OCI-LY7 (cell line): ENCODE measurements around the gene EBNA1BP2. TPM values are rescaled to one million over a fixed set of nuclear protein-coding genes. Genes with fewer than 3 reads are reported as not detected.

Experiments used
- BruUV-seq: library from RNA; stranded (reverse); fragments of 400-500 nt; replicated peaks from 2 replicates; lab custom pipeline; 2021; lab: Mats Ljungman, UMichigan
- CTCF ChIA-PET: fragments of 300-600 bp; sonication (Branson Sonifier 250); formaldehyde crosslinking; loops from one replicate; lab custom pipeline; 2022; ENCODE audit warnings: antibody characterized with exemption; ENCODE audit not compliant: unreplicated experiment; lab: Charles Lee
- POLR2A ChIA-PET: fragments of 300-600 bp; sonication (Branson Sonifier 250); formaldehyde crosslinking; loops from one replicate; lab custom pipeline; 2022; ENCODE audit warnings: antibody characterized with exemption; lab: Charles Lee
- DNase-seq: peaks from one replicate; pipeline ENCODE4 v3.0.0-alpha.2; 2015; ENCODE audit warnings: low spot score
- H2AFZ ChIP-seq: fragments of 200-600 bp; sonication (generic), shearing (Covaris generic); 2 replicates; pipeline ENCODE4 v1.6.1; 2014; ENCODE audit warnings: mild to moderate bottlenecking, antibody characterized with exemption, low read length, moderate library complexity
- H3K27ac ChIP-seq: fragments of 200-600 bp; sonication (generic); 2 replicates; pipeline ENCODE4 v1.5.1; 2014; ENCODE audit warnings: mixed run types, low read depth, mild to moderate bottlenecking, moderate library complexity, low read length, inconsistent platforms; ENCODE audit not compliant: poor library complexity, severe bottlenecking
- H3K36me3 ChIP-seq: fragments of 200-600 bp; sonication (generic); 2 replicates; pipeline ENCODE4 v1.6.1; 2014; ENCODE audit warnings: mild to moderate bottlenecking, antibody characterized with exemption, low read length, moderate library complexity, mixed read lengths; ENCODE audit not compliant: insufficient read depth
- H3K4me1 ChIP-seq: fragments of 200-600 bp; sonication (generic); 2 replicates; pipeline ENCODE4 v1.5.1; 2014; ENCODE audit warnings: mild to moderate bottlenecking, low read length; ENCODE audit not compliant: insufficient read depth, poor library complexity, severe bottlenecking
- H3K4me2 ChIP-seq: fragments of 200-600 bp; sonication (generic); 2 replicates; pipeline ENCODE4 v1.6.1; 2014; ENCODE audit warnings: mild to moderate bottlenecking, low read length
- H3K4me3 ChIP-seq: fragments of 200-600 bp; sonication (generic); 2 replicates; pipeline ENCODE4 v1.5.1; 2014; ENCODE audit warnings: mild to moderate bottlenecking, low read depth, low read length; ENCODE audit not compliant: poor library complexity, severe bottlenecking
- H3K79me2 ChIP-seq: fragments of 200-600 bp; sonication (generic); 2 replicates; pipeline ENCODE4 v1.6.1; 2016; ENCODE audit warnings: low read depth, mild to moderate bottlenecking, low read length, moderate library complexity, mixed read lengths; ENCODE audit not compliant: insufficient read depth
- H3K9me2 ChIP-seq: fragments of 200-600 bp; sonication (generic); 2 replicates; pipeline ENCODE4 v1.6.1; 2016; ENCODE audit warnings: mild to moderate bottlenecking, low read length, mixed read lengths; ENCODE audit not compliant: insufficient read depth
- H3K9me3 ChIP-seq: fragments of 200-600 bp; sonication (generic); 2 replicates; pipeline ENCODE4 v1.6.1; 2014; ENCODE audit warnings: mild to moderate bottlenecking, mixed run types, low read length, mixed read lengths
- H4K20me1 ChIP-seq: fragments of 200-600 bp; sonication (generic); 2 replicates; pipeline ENCODE4 v1.6.1; 2014; ENCODE audit warnings: mild to moderate bottlenecking, antibody characterized with exemption, low read length, moderate library complexity, mixed read lengths; ENCODE audit not compliant: insufficient read depth
- EZH2phosphoT487 ChIP-seq: fragments of 200-600 bp; sonication (generic); IDR thresholded peaks from 2 replicates; pipeline ENCODE4 v1.6.1; 2018; ENCODE audit warnings: low read depth, borderline replicate concordance, mild to moderate bottlenecking, mixed run types, antibody characterized with exemption, low read length, moderate library complexity, mixed read lengths
- intact Hi-C: fragments of 100-400 bp; cut with micrococcal nuclease; formaldehyde crosslinking; loops from one replicate; pipeline ENCODE4 v1.10.0; 2022; ENCODE audit not compliant: unreplicated experiment
- total RNA-seq, 2 experiments: library from RNA; depleted of rRNA in 1 of 2; stranded (reverse); fragments of >200 nt in 1 of 2; shearing (Covaris generic) in 1 of 2; gene quantifications; 2 replicates each; pipeline ENCODE4 v1.2.3, GENCODE V29; 2014 to 2022
- TF ChIP-seq, protein P1 (sequence below): fragments of 200-600 bp; sonication (generic); conservative IDR thresholded peaks from 2 replicates; pipeline ENCODE4 v1.5.1; 2014; ENCODE audit warnings: mild to moderate bottlenecking, antibody characterized with exemption, low read length, moderate library complexity, mixed read lengths

The EBNA1BP2 gene
- total RNA-seq, 2 experiments from 2014 or later: 63.0 to 65.4 TPM

GRCh38 chr1:43165162-43165561, 6.9 kb downstream of the EBNA1BP2 start:
- Histone ChIP-seq H3K9me3 (no peaks in the 10 kb centered on the region), H3K4me3 (no peak overlapping the region), H3K36me3 (peaks cover 82% of the 10 kb centered on the region), H3K9me2 (no peaks in the 10 kb centered on the region), H2AFZ (no peak overlapping the region), H3K4me1 (no peaks in the 10 kb centered on the region), H3K27ac (no peak overlapping the region), H3K79me2 (no peaks in the 10 kb centered on the region), H4K20me1 (no peaks in the 10 kb centered on the region), H3K4me2 (no peak overlapping the region)
- ChIA-PET CTCF (no interaction called here), POLR2A (interaction anchor here (0.6 kb wide), 1 partner anchor 1239 kb away, joined by 3 read pairs; no protein-coding TSS in a partner anchor)
- intact Hi-C loops: no loop called here
- BruUV-seq: no TSS peak
- TF ChIP-seq, protein P1, sequence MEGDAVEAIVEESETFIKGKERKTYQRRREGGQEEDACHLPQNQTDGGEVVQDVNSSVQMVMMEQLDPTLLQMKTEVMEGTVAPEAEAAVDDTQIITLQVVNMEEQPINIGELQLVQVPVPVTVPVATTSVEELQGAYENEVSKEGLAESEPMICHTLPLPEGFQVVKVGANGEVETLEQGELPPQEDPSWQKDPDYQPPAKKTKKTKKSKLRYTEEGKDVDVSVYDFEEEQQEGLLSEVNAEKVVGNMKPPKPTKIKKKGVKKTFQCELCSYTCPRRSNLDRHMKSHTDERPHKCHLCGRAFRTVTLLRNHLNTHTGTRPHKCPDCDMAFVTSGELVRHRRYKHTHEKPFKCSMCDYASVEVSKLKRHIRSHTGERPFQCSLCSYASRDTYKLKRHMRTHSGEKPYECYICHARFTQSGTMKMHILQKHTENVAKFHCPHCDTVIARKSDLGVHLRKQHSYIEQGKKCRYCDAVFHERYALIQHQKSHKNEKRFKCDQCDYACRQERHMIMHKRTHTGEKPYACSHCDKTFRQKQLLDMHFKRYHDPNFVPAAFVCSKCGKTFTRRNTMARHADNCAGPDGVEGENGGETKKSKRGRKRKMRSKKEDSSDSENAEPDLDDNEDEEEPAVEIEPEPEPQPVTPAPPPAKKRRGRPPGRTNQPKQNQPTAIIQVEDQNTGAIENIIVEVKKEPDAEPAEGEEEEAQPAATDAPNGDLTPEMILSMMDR: no peak
- no peak for TF ChIP-seq EZH2phosphoT487
- no peak for DNase-seq

DNA sequence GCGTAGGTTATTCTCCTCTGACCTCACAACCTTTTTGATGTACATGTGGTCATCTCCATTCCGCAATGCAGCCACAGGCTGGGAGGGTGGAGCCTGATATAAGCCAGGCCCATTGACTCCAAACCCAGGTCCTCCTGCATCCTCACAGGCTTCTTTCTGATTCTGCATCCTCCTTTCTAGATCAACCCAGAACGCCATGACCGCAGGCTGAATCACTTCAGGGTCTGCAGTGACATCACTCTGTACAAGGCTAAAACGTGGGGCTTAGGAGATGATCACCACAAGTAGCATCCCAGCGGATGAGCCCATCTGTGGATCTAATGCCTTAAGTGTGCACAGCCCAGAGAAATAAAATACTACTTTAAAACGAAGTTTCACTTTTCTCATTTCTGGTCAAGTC, 16.1 kb downstream of the EBNA1BP2 start:
- Histone ChIP-seq H3K79me2 (no peaks in the 10 kb centered on the region), H3K4me3 (no peak overlapping the region), H3K4me2 (no peak overlapping the region), H3K9me2 (no peaks in the 10 kb centered on the region), H3K4me1 (no peaks in the 10 kb centered on the region), H3K36me3 (no peaks in the 10 kb centered on the region), H3K27ac (no peak overlapping the region), H4K20me1 (no peaks in the 10 kb centered on the region), H2AFZ (no peak overlapping the region), H3K9me3 (no peaks in the 10 kb centered on the region)
- TF ChIP-seq EZH2phosphoT487: no peak
- TF ChIP-seq, protein P1: no peak
- ChIA-PET POLR2A (no interaction called here), CTCF (no interaction called here)
- no TSS peak for BruUV-seq
- DNase-seq: no peak
- intact Hi-C loops: no loop called here

DNA sequence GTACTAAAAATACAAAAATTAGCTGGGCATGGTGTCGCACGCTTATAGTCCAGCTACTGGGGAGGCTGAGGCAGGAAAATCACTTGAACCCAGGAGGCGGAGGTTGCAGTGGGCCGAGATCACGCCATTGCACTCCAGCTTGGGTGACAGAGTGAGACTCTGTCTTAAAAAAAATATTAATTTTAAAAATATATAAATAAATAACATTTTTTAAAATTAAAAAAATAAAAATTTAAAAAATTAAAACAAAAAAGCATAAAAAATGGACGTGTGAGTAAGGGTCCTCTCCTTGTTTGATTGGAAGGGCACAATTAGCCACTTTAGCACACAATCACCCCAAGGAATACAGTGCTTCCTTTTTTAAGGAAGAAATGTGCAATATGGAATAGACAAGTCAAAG, 18.6 kb downstream of the EBNA1BP2 start:
- intact Hi-C loops: no loop called here
- DNase-seq: no peak
- Histone ChIP-seq H3K4me3 (no peak overlapping the region), H3K79me2 (no peaks in the 10 kb centered on the region), H3K9me2 (no peaks in the 10 kb centered on the region), H3K9me3 (no peaks in the 10 kb centered on the region), H3K27ac (no peak overlapping the region), H4K20me1 (no peaks in the 10 kb centered on the region), H3K4me2 (no peak overlapping the region), H3K4me1 (no peaks in the 10 kb centered on the region), H3K36me3 (no peaks in the 10 kb centered on the region), H2AFZ (no peak overlapping the region)
- ChIA-PET POLR2A (no interaction called here), CTCF (no interaction called here)
- no TSS peak for BruUV-seq
- TF ChIP-seq, protein P1: no peak
- no peak for TF ChIP-seq EZH2phosphoT487
